A549 (cell line): Measurements from ENCODE around the gene ABCF1. TPM values are rescaled to one million over a fixed set of nuclear protein-coding genes. Genes with fewer than 3 reads are reported as not detected.

Experiments
- ATAC-seq, 2 experiments: fragments of 200-7000 bp in 1 of 2; fragments of >200 bp in 1 of 2; cut with Nextera tagmentation in 1 of 2; cut with Tn5 transposase in 1 of 2; 3 replicates each; pipeline versions ENCODE4 v1.8.0 to v1.9.1; 2018 to 2020; ENCODE audit warnings: mild to moderate bottlenecking in 1 of 2, moderate library complexity in 1 of 2
- CTCF ChIA-PET: fragments of 300-600 bp; sonication (Branson Sonifier 250); formaldehyde crosslinking; extraction: SDS; loops from one replicate; lab custom pipeline; 2021; ENCODE audit warnings: antibody characterized with exemption, inconsistent platforms; lab: Yijun Ruan, JAX
- POLR2A ChIA-PET: fragments of 350-600 bp; formaldehyde crosslinking; extraction: SDS; loops from one replicate; lab custom pipeline; 2021; ENCODE audit warnings: antibody characterized with exemption, inconsistent platforms; lab: Yijun Ruan, JAX
- DNase-seq, 2 experiments: peaks; one replicate each; pipeline versions ENCODE4 v3.0.0 to v3.0.0-alpha.2; 2011 to 2016; ENCODE audit warnings: low read depth in 1 of 2, low spot score in 1 of 2
- FAIRE-seq: peaks from 2 replicates; lab custom pipeline; 2011; peaks lifted over from hg19 to GRCh38; lab: Jason Lieb, UNC
- H3K27ac ChIP-seq, 2 experiments: fragments of >200 bp; sonication (Bioruptor Twin); formaldehyde crosslinking; 3 replicates each; pipeline ENCODE4 v1.5.1; 2016 to 2017
- H3K4me1 ChIP-seq: fragments of >200 bp; sonication (Bioruptor Twin); formaldehyde crosslinking; 3 replicates; pipeline ENCODE4 v1.6.1; 2016
- H3K4me2 ChIP-seq: fragments of >200 bp; sonication (Bioruptor Twin); formaldehyde crosslinking; 3 replicates; pipeline ENCODE4 v1.6.1; 2016
- H3K4me3 ChIP-seq: fragments of >200 bp; sonication (Bioruptor Twin); formaldehyde crosslinking; 3 replicates; pipeline ENCODE4 v1.5.1; 2016
- H3K9me3 ChIP-seq: fragments of >200 bp; sonication (Bioruptor Twin); formaldehyde crosslinking; 3 replicates; pipeline ENCODE4 v1.6.1; 2016
- BCL3 ChIP-seq: fragments of >200 bp; sonication (Bioruptor Twin); formaldehyde crosslinking; IDR thresholded peaks from 3 replicates; pipeline ENCODE4 v1.6.1; 2016
- BHLHE40 ChIP-seq: IDR thresholded peaks from 2 replicates; pipeline ENCODE4 v1.6.1; 2012; ENCODE audit warnings: low read depth, low read length, inconsistent platforms
- CBX2 ChIP-seq: fragments of 200-600 bp; sonication (generic); IDR thresholded peaks from 2 replicates; pipeline ENCODE4 v1.6.1; 2016; ENCODE audit warnings: low read depth, mild to moderate bottlenecking, borderline replicate concordance
- CBX8 ChIP-seq: fragments of 200-600 bp; sonication (generic); IDR thresholded peaks from 2 replicates; pipeline ENCODE4 v1.6.1; 2016
- CHD2 ChIP-seq: fragments of 150-350 bp; IDR thresholded peaks from 2 replicates; pipeline ENCODE4 v1.6.1; 2014; ENCODE audit warnings: low read length; ENCODE audit not compliant: partially characterized antibody
- EHF ChIP-seq: fragments of 250-450 bp; sonication (Bioruptor Pico); IDR thresholded peaks from 2 replicates; pipeline ENCODE4 v1.5.0; 2020; ENCODE audit warnings: mild to moderate bottlenecking
- ELK1 ChIP-seq: fragments of 150-350 bp; IDR thresholded peaks from 2 replicates; pipeline ENCODE4 v1.6.1; 2014; ENCODE audit warnings: low read depth, mild to moderate bottlenecking, low read length
- FOSB ChIP-seq: fragments of 250-450 bp; sonication (Bioruptor Pico); IDR thresholded peaks from 2 replicates; pipeline ENCODE4 v1.5.0; 2020; ENCODE audit warnings: mild to moderate bottlenecking, moderate library complexity
- HDAC2 ChIP-seq: fragments of 200-600 bp; sonication (generic); IDR thresholded peaks from 2 replicates; pipeline ENCODE4 v1.6.1; 2016
- HOXB5 ChIP-seq: fragments of 250-450 bp; sonication (Bioruptor Pico); IDR thresholded peaks from 2 replicates; pipeline ENCODE4 v1.5.0; 2020; ENCODE audit warnings: mild to moderate bottlenecking, moderate library complexity
- KDM1A ChIP-seq: fragments of 200-600 bp; sonication (generic); IDR thresholded peaks from 2 replicates; pipeline ENCODE4 v1.6.1; 2016; ENCODE audit warnings: low read depth, mild to moderate bottlenecking
- MAFK ChIP-seq: fragments of 450-650 bp; IDR thresholded peaks from 2 replicates; pipeline ENCODE4 v1.6.1; 2014; ENCODE audit not compliant: partially characterized antibody
- MAX ChIP-seq: IDR thresholded peaks from 2 replicates; pipeline ENCODE4 v1.6.1; 2012
- MAZ ChIP-seq: fragments of 150-350 bp; IDR thresholded peaks from 2 replicates; pipeline ENCODE4 v1.6.1; 2014; ENCODE audit warnings: antibody characterized with exemption, low read depth, low read length, borderline replicate concordance
- MYC ChIP-seq: IDR thresholded peaks from 2 replicates; pipeline ENCODE4 v1.6.1; 2012; ENCODE audit warnings: mild to moderate bottlenecking, inconsistent platforms, low read length, improper control_type of control experiment, borderline replicate concordance
- NFE2L2 ChIP-seq: fragments of 150-350 bp; conservative IDR thresholded peaks from 2 replicates; pipeline ENCODE4 v1.6.1; 2014; ENCODE audit warnings: low read length
- NPAS2 ChIP-seq: fragments of 250-450 bp; sonication (Bioruptor Pico); IDR thresholded peaks from 2 replicates; pipeline ENCODE4 v1.8.0; 2022; ENCODE audit warnings: mild to moderate bottlenecking, moderate library complexity, borderline replicate concordance
- NR3C1 ChIP-seq: fragments of >200 bp; sonication (Bioruptor Twin); formaldehyde crosslinking; IDR thresholded peaks from 3 replicates; pipeline ENCODE4 v1.6.1; 2017
- PBX3 ChIP-seq: IDR thresholded peaks from 2 replicates; pipeline ENCODE4 v1.6.1; 2012
- RCOR1 ChIP-seq: fragments of 150-350 bp; IDR thresholded peaks from 2 replicates; pipeline ENCODE4 v1.6.1; 2014; ENCODE audit warnings: antibody characterized with exemption, low read length, low read depth
- RFX5 ChIP-seq: fragments of 450-650 bp; IDR thresholded peaks from 2 replicates; pipeline ENCODE4 v1.7.1; 2014; ENCODE audit warnings: antibody characterized with exemption, mild to moderate bottlenecking, moderate library complexity
- ZC3H11A ChIP-seq: fragments of 450-650 bp; IDR thresholded peaks from 2 replicates; pipeline ENCODE4 v1.6.1; 2014; ENCODE audit warnings: antibody characterized with exemption, mild to moderate bottlenecking
- ZNF302 ChIP-seq: fragments of 250-450 bp; sonication (Bioruptor Pico); IDR thresholded peaks from 2 replicates; pipeline ENCODE4 v1.9.0; 2021; ENCODE audit warnings: inconsistent platforms, mild to moderate bottlenecking, moderate library complexity
- ZSCAN20 ChIP-seq: fragments of 250-450 bp; sonication (Bioruptor Pico); IDR thresholded peaks from 2 replicates; pipeline ENCODE4 v1.8.0; 2022; ENCODE audit warnings: mild to moderate bottlenecking, moderate library complexity
- WGBS: methylation state at CpG from one replicate; pipeline ENCODE4 v1.1.6; 2017; ENCODE audit errors: missing lambda C conversion rate; 5-methylcytosine and 5-hydroxymethylcytosine counted together
- polyA plus RNA-seq, 4 experiments: library from polyadenylated mRNA; depleted of rRNA in 3 of 4; stranded (reverse); fragments of >200 nt; fragmentation: RNase III in 1 of 4; extraction: RNeasy Plus Mini Kit Qiagen cat#74134 plus additional on column Dnase treatment in 1 of 4; gene quantifications; 2 replicates in 3 of 4; 3 replicates in 1 of 4; pipeline ENCODE4 v1.2.3, GENCODE V29; 2011 to 2017

ABCF1 gene
- polyA plus RNA-seq, 2 of the 4 experiments (the other 2 are of a cell fraction): 31.0 to 72.0 TPM

- DNase-seq (no peak), FAIRE-seq (no peak), ATAC-seq (peak in 1 of 2 experiments; percentile 6; a peak in 1 of 6 replicates)
- no peak overlapping the region for H3K4me2 ChIP-seq
- peaks cover 9% of the 10 kb centered on the region; the same call in 2 of the 3 replicates for H3K4me1 ChIP-seq
- H3K9me3 ChIP-seq: no peaks in the 10 kb centered on the region
- POLR2A ChIA-PET: interaction anchor here (1.1 to 1.2 kb wide), 2 partner anchors 10 to 19 kb away, joined by 3 to 4 read pairs; partner anchors contain the start of gene ABCF1
- 89% methylated on average over 8 of the region's 8 CpGs for WGBS
- H3K27ac ChIP-seq: peak overlapping the region; percentile 27 to 67; a peak in 3 of 6 replicates
- TF ChIP-seq ZSCAN20 (CRISPR knock-in tag) (no peak), EHF (CRISPR knock-in tag) (no peak), ZNF302 (CRISPR knock-in tag) (no peak), HDAC2 (no peak), ZC3H11A (no peak), MAX (no peak), MYC (no peak), NR3C1 (no peak), PBX3 (no peak), BHLHE40 (no peak), BCL3 (no peak), KDM1A (no peak), NPAS2 (CRISPR knock-in tag) (no peak), RFX5 (no peak), RCOR1 (no peak), HOXB5 (CRISPR knock-in tag) (no peak), FOSB (CRISPR knock-in tag) (no peak), CBX2 (no peak), MAZ (no peak), NFE2L2 (no peak)
- no peak overlapping the region for H3K4me3 ChIP-seq
- CTCF ChIA-PET: interaction anchor here (0.6 to 1.7 kb wide), 8 partner anchors 10 to 479 kb away, joined by 3 to 11 read pairs (median 3); no protein-coding TSS in a partner anchor
These were observed 19.3 kb downstream of the ABCF1 start for GRCh38 chr6:30590509-30590908.

GRCh38 chr6:30591008-30591407 lies 19.8 kb downstream of the ABCF1 start:
- CTCF ChIA-PET: interaction anchor here (1.0 to 1.7 kb wide), 6 partner anchors 9 to 59 kb away, joined by 3 to 11 read pairs (median 4); no protein-coding TSS in a partner anchor
- Histone ChIP-seq H3K27ac (peak overlapping the region; percentile 27 to 67; a peak in 3 of 6 replicates), H3K4me1 (peaks cover 9% of the 10 kb centered on the region; the same call in 2 of the 3 replicates), H3K9me3 (no peaks in the 10 kb centered on the region), H3K4me3 (no peak overlapping the region), H3K4me2 (no peak overlapping the region)
- POLR2A ChIA-PET: interaction anchor here (1.1 to 1.2 kb wide), 2 partner anchors 9 to 20 kb away, joined by 3 to 4 read pairs; partner anchors contain the start of gene ABCF1
- peak; percentile 8 to 40; a peak in 4 of 6 replicates for ATAC-seq
- 94% methylated on average over 1 of the region's 1 CpG for WGBS
- TF ChIP-seq RFX5 (no peak), MAFK (peak; percentile 52)
- FAIRE-seq: no peak
- no peak for DNase-seq

GRCh38 chr6:30592287-30592686 lies 21.0 kb downstream of the ABCF1 start:
- TF ChIP-seq ELK1 (no peak), CBX8 (no peak), CHD2 (no peak), EHF (CRISPR knock-in tag) (no peak)
- DNase-seq: no peak
- ChIA-PET POLR2A (no interaction called here), CTCF (interaction anchor here (1.6 kb wide), 1 partner anchor 22 kb away, joined by 5 read pairs; the partner anchor contains the start of gene ABCF1)
- Histone ChIP-seq H3K9me3 (no peaks in the 10 kb centered on the region), H3K27ac (no peak overlapping the region), H3K4me1 (peaks cover 9% of the 10 kb centered on the region; the same call in 2 of the 3 replicates), H3K4me3 (no peak overlapping the region), H3K4me2 (no peak overlapping the region)
- WGBS: 88% methylated on average over 1 of the region's 1 CpG
- ATAC-seq: no peak
- FAIRE-seq: no peak
